GM18909 (cell line): ENCODE measurements around the gene EXOSC7.

Source experiments
- ATAC-seq: cut with Tn5 transposase; IDR thresholded peaks from one replicate; pipeline ENCODE4 v1.9.1; 2021; ENCODE audit warnings: mild to moderate bottlenecking; ENCODE audit not compliant: unreplicated experiment, poor library complexity

EXOSC7 gene

DNA sequence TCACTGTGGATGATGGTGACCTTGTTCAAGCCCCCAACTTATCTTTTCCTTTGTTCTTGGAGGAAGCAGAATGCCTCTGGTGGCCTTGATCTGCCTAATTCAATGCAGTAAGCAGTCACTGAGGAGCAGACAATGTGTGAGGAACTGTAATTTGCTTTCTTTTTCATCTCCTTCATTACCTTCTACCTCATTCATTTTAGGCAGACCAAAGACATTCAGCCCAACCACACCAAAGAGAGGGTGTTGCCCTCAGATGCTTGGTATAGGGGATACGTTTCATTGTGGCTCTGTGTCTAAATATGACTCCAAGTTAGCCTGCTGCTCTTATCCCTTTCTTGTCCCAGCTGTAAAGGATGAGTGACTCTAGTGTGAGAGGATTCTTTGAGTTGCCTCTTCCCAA is 15.3 kb downstream of the EXOSC7 start:
- ATAC-seq, result no peak

DNA sequence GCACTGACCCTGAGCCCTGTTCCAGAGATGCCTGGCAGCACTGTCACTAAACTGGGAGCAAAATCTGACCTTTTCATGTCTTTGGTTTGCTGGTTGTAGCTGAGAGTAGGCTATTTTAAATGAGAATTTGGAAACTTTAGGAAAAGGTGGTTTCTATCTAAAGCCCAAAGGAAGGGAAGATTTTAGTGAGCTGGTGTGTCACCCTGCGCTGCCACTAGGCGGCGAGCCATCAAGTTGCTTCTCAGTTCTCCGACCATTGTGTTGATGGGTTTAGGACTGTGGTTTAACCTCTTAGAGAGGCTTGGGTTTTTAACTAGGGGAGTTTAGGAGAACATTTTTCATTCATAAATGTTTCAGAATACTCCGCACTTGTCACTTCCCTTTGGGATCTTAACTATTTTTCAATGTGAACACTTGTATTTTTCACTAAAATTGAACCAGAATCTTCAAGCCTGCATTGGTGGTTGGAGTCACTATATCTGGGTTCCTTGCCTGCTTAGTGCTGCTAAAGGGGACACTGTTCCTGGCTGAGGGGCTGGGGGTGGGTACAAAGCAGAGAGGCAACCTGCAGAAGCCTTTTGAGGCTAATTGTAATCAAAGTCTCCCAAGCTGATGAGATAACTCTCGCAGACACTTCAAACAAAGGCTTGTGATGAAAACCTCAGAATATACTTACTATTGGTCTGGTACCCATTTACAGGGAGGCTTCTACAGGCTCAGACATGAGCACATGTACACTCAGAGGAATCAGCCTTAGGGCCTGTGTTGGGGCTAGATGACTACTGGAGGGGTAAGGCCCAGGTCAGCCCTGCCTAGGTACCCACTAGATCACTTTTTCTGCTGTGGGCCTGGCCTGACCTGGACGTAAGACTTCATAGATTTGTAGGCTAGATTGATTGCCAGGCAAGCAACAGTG is 16.8 kb downstream of the EXOSC7 start:
- ATAC-seq, result no peak

DNA sequence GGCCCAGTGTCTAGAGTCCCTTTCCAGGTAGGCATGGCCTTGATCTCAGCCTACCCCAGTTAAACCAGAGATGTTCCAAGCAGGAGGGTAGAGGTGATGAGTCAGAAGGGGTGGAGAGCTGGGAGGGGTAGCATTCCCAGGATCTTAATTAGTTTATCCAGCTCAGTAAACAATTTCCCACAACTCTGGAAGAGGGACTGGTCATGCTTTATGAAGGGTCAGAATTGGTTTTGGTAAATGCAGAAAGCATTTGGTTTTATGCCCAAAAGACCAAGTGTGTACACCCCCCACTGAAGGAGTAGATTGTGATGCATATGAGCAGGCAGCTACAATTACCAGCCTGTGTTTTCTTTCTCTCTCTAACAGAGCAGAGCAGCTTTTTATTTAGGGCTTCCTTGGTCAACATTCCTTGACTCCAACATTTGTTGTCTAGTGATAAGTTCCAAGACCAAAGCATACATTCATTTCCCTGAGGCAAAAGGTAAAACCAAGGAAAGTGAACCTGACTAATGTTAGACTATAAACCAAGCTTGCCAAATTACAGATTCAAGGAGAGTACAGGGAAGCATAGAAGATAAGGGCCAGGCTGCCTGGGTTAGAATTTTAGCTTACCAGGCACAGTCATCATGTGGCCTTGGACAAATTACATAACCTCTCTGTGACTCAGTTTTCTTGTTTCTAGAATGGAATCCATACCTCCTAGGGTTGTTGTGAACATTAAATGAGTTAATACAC is 17.6 kb downstream of the EXOSC7 start:
- ATAC-seq, result no peak

DNA sequence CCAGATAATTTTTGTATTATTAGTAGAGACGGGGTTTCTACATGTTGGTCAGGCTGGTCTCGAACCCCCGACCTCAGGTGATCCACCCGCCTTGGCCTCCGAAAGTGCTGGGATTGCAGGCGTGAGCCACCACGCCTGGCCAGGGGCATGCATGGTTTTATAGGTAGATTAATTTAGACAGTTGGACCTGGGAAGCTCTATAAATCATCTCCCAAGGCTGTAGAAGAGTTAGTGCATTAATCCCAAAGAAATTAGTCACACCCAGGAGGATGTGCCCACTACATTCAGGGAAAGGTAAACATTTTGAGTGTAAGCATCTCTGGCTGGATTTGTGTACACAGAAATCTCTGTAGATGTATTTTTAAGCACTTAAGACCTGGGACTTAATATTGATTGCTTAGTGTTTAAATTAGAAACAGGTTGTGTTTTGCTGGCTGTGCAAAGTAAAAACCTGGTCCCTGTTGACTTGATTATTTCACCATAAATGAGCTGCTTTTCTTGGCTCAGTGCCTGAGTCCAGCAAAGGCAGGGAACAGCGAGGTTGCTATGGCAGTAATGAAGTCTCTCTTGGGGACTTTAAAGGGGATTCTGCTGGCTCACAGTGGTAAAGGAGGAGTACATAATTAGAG is 19.2 kb downstream of the EXOSC7 start:
- ATAC-seq, result no peak

GRCh38 chr3:44996556-44996969 is 20.5 kb downstream of the EXOSC7 start:
- peak; percentile 49 for ATAC-seq

- ATAC-seq, result no peak
Observed at GRCh38 chr3:44999782-45000181, 23.7 kb downstream of the EXOSC7 start.

GRCh38 chr3:45000823-45001222 is 24.8 kb downstream of the EXOSC7 start:
- no peak for ATAC-seq

GRCh38 chr3:45001738-45002137 is 25.7 kb downstream of the EXOSC7 start:
- no peak for ATAC-seq

GRCh38 chr3:45002139-45002660 is 26.2 kb downstream of the EXOSC7 start:
- ATAC-seq, result no peak

GRCh38 chr3:45002720-45003119 is 26.7 kb downstream of the EXOSC7 start:
- no peak for ATAC-seq

DNA sequence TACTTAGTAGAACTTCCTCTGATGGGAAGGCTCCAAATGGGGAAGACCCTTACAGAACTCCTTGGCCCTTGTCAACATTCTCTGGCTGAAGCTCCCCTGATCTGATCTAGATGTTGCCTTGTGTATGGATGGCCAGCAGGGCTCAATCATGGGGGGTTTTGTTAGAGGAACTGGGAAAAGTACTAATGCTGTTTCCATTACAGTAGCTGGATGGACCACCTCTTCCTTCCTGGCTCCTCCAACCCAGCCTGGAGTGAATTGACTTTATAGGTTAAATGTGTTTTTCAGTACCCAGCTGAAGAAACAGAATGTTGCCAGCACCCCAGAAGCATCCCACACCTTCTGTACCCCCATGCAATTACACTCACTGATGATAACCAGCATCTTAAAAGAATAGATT is 27.4 kb downstream of the EXOSC7 start:
- no peak for ATAC-seq

- ATAC-seq, result no peak
Observed at GRCh38 chr3:45003859-45004258, 27.8 kb downstream of the EXOSC7 start.

GRCh38 chr3:45007091-45007490 is 31.0 kb downstream of the EXOSC7 start:
- no peak for ATAC-seq

GRCh38 chr3:45008117-45008516 is 32.1 kb downstream of the EXOSC7 start:
- no peak for ATAC-seq

DNA sequence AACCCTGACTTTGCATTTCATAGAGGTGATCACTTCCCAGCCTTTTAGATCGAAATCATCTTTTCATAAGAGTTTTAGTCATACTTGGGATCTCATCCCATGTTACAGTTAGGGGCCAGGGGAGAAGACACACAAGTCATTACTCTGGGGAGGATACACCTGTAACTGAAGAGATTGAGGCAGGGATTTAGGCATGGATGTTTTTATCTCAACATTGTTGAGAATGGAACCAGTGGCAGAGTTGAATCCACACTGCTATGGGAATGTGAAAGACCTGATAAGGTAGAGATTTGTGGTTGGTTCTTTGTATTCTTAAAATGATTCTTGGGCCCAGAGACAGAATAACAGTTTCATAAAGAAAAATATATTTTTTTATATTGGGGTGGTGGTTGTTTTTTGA is 33.8 kb downstream of the EXOSC7 start:
- ATAC-seq, result no peak

DNA sequence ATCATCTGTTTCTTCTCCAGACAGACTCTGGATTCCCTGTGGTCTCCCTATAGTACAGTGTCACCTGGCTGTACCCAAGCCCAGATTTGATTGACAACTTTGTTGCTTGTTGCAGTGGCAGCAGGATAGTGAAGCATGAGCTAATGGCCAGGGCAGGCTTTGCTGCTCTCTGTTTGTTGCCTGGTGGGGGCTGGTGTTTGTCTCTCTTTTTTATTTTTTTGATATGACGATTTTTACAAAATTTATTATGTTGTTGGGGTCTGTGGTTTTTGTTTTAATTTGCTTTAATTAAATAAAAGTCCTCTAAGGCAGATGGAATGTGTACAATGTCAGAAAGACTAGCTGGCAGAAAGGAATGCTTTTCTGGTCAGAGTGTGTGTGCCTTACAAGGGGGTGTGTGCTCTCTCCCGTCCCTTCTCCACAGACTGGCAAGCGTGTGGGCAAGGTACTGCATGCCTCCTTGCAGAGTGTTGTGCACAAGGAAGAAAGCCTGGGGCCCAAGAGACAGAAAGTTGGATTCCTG is 34.8 kb downstream of the EXOSC7 start:
- no peak for ATAC-seq

DNA sequence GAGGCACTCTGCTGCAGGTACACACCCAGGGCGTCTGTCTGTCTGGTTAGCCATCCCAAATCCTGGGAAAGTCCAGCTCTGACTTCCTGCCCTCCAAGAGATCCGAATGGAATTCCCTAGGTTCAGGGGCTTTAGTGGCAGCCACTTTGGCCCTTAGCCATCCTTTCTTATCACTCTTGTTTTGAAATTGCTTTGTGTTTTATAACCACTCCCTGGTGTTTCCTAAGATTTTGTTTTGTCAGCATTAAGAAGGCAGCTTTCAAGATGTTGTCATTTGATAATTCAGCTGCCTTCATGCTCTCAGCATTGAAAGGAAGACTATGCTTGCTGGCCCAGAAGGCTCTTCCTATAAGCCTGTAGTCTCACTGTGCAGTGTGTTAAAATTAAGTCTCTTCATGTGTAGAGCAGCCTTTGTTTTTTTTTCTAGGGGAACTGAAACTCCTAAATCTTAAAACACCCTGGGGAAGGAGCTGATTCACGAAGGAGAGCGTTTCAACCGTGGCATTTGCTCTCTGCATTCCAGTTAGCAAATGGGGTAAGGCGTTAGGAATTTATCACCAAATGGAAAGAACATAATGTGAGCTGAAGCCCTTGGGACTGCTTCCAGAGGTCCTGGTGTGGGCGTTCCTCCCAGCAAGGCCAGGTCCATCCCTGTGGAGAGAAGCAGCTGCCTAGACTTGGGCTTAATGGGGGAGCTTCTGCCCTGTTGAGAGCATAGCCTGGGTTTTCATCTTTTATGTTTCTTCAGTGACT is 35.9 kb downstream of the EXOSC7 start:
- no peak for ATAC-seq

DNA sequence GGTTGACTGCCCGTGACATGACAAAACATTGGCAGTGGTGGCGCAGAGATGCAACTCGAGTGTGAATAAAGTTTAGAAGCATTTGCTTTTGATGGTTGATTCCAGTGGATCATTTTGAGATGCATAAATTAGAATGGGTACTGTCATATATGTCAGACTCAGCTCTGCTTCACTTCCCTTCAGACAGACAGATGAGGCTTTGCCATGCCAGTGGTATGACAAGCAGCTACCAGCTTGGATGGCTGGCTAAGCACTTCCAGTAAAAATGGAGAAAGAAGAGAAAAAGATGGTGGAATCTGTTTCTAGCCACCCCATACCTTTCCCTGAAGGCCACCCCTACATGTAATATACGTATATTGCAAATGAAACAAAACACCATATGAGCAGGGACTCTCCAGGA is 36.5 kb downstream of the EXOSC7 start:
- ATAC-seq, result no peak

DNA sequence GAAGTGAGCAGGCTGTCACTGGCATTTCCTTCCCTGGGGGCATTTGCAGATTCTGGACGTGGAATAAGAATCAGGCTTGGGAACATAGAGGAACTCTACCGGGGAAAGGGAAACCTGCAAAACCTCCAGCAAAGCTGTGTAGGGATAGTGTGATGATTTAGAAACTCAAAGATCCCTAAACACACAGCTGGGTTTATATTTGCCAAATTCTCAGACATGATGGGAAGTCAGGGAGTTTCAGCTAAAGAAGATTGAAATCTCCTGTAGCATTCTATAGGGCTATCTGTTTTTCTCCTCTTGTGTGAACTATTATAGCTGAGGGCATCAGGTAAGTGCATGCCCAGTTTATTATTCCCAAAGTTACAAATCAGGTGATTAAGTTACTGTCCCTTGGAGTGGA is 40.9 kb downstream of the EXOSC7 start:
- no peak for ATAC-seq

DNA sequence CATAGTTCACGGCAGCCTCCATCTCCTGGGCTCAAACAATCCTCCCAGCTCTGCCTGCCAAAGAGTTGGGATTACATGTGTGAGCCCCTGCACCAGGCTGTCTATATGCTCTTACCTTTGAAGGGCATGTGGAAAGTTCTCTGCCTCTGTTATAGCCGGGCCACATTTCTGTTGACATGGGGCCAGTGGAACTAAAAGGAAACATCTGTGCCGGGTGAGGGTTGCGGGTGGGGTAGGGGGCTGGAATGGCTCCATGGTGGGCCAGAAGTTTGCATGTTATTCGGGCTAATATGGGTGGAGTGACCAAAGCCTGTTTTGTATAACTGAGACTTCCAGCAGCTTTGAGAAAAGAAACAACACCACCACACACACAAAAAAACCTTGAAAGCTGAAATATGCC is 41.8 kb downstream of the EXOSC7 start:
- ATAC-seq, result no peak
